Forelimb muscle (tissue), 1 donor: ENCODE measurements around the gene KLF18. TPM values are rescaled to one million over a fixed set of nuclear protein-coding genes. Genes with fewer than 3 reads are reported as not detected.

ENCODE experiments used
- polyA plus RNA-seq: library from polyadenylated mRNA; unstranded; fragments of 120-200 nt; gene quantifications from one replicate; pipeline ENCODE4 v1.2.1, GENCODE V29; 2013; ENCODE audit not compliant: insufficient read length

The KLF18 gene
- polyA plus RNA-seq, 1 donor: not detected

Other genes with a start within 250 kb of the KLF18 start
- 1.6 TPM for gene ARTN, start 207.8 kb downstream of the KLF18 start, polyA plus RNA-seq
- gene IPO13, start 194.7 kb downstream of the KLF18 start, polyA plus RNA-seq: 30.8 TPM
- 18.6 TPM for gene DPH2, start 171.6 kb downstream of the KLF18 start, polyA plus RNA-seq
- gene ATP6V0B, start 166.7 kb downstream of the KLF18 start, polyA plus RNA-seq: 46.9 TPM
- gene B4GALT2, start 162.4 kb downstream of the KLF18 start, polyA plus RNA-seq: 42.0 TPM
- gene CCDC24, start 150.0 kb downstream of the KLF18 start, polyA plus RNA-seq: 0.78 TPM
- 3.2 TPM for gene SLC6A9, start 110.2 kb downstream of the KLF18 start, polyA plus RNA-seq
- gene KLF17, start 22.8 kb downstream of the KLF18 start, polyA plus RNA-seq: 0.13 TPM
- 42.1 TPM for gene DMAP1, start 71.8 kb upstream of the KLF18 start, polyA plus RNA-seq
- 45.7 TPM for gene ERI3, start 213.6 kb upstream of the KLF18 start, polyA plus RNA-seq